Activated naive CD8-positive, alpha-beta T cell treated with anti-CD3 and anti-CD28 coated beads, Interleukin-2, amount 50 U/mL, for 24 hours (primary cell): ENCODE measurements around the gene POP5.

ENCODE experiments used
- ATAC-seq: fragments of 150-1000 bp; cut with Tn5 transposase; one replicate; pipeline ENCODE4 v1.10.0; 2021
- DNase-seq: peaks from one replicate; pipeline ENCODE4 v3.0.0; 2021
- H3K27ac Mint-ChIP-seq: one replicate; pipeline ENCODE4 v1.8.0; 2021; ENCODE audit warnings: mild to moderate bottlenecking, mixed read lengths
- H3K27me3 Mint-ChIP-seq: one replicate; pipeline ENCODE4 v1.8.0; 2021; ENCODE audit warnings: mixed read lengths
- H3K36me3 Mint-ChIP-seq: one replicate; pipeline ENCODE4 v1.8.0; 2021; ENCODE audit warnings: low read depth, mixed read lengths
- H3K4me1 Mint-ChIP-seq: one replicate; pipeline ENCODE4 v1.8.0; 2021; ENCODE audit warnings: mixed read lengths
- H3K4me3 Mint-ChIP-seq: one replicate; pipeline ENCODE4 v1.8.0; 2021; ENCODE audit warnings: mild to moderate bottlenecking, moderate library complexity, mixed read lengths
- H3K9me3 Mint-ChIP-seq: one replicate; pipeline ENCODE4 v1.8.0; 2021; ENCODE audit warnings: mixed read lengths

The POP5 gene

DNA sequence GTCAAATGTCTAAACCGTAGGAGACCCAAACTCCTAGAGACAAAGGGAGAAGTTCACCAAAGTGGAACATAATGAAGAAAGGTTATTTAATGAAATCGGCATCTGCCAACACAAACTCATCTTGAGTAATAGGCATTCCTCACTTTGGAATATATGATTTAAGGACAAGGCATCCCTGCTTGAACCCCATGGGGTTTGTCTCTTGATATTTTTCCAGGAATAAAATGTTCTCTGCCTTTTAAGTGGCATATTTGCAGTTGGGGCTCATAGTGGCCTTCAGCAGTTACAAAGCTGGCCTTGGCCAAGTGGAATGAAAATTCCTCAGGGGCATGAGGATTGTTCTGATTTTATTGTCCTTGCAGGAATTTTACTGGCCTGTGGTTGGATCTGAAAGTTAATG lies 7.1 kb downstream of the POP5 start:
- ATAC-seq (no peak), DNase-seq (no peak)
- Mint-ChIP-seq H3K4me1 (peaks cover 2% of the 10 kb centered on the region), H3K4me3 (no peak overlapping the region), H3K27me3 (no peaks in the 10 kb centered on the region), H3K36me3 (peaks cover 64% of the 10 kb centered on the region), H3K27ac (peak overlapping the region; percentile 52), H3K9me3 (no peaks in the 10 kb centered on the region)

DNA sequence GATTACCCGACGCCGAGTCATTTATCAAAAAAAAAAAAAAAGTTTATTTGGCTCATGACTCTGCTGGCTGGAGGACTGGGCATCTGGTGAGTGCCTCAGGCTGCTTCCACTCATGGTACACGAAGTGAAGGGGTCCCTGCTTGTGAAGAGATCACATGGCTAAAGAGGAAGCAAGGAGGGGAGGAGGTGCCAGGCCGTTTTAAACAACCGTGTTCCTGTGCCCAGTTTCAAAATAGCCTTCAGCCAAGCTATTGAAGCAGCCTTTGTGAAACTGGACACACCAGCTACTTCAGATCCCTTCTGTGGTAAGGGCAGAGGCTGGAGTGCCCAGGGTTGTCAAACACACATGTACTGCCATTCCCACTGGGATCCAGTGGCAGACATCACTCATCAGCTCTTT lies 7.6 kb downstream of the POP5 start:
- H3K36me3 Mint-ChIP-seq: peaks cover 65% of the 10 kb centered on the region
- no peaks in the 10 kb centered on the region for H3K9me3 Mint-ChIP-seq
- DNase-seq (no peak), ATAC-seq (no peak)
- H3K27me3 Mint-ChIP-seq: no peaks in the 10 kb centered on the region
- H3K4me3 Mint-ChIP-seq: no peak overlapping the region
- H3K4me1 Mint-ChIP-seq: no peaks in the 10 kb centered on the region
- peak overlapping the region; percentile 52 for H3K27ac Mint-ChIP-seq

DNA sequence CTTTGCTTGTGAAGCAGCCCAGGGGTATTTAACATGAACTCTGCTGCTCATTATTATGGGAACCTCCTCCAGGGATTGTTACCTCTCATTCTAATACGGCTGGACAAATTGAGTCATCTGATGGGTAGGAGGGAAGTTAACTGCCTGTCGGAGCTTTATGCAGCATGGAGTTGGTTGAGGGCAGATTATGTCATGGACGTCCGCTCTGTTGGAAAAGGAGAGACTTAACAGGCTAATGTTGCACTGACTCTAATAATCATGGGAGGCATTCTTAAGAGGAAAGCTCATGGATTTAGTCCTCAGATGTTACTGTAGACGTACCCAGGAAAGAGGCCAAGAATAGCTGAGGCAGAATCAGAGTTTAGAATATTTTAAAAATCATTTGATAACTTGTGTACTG lies 9.9 kb downstream of the POP5 start:
- Mint-ChIP-seq H3K36me3 (peaks cover 60% of the 10 kb centered on the region), H3K27me3 (no peaks in the 10 kb centered on the region), H3K4me1 (no peaks in the 10 kb centered on the region), H3K9me3 (no peaks in the 10 kb centered on the region), H3K27ac (no peak overlapping the region), H3K4me3 (no peak overlapping the region)
- DNase-seq (no peak), ATAC-seq (no peak)

DNA sequence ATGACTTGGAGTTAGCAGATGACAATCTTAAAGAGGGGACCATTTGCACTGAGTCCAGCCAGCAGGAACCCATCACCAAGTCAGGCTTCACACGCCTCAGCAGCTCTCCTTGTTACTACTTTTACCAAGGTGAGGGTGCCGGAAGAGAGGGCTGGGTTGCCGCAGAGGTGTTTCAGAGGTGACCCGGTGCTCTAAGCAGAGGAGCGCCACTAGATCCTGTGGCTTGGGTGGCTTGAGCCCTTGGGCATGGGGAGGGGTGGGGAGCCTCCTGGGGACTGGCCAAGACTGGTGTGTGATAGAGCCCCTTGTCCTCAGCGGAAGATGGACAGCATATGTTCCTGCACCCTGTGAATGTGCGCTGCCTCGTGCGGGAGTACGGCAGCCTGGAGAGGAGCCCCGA lies 17.7 kb downstream of the POP5 start:
- no peak overlapping the region for H3K4me3 Mint-ChIP-seq
- DNase-seq (no peak), ATAC-seq (no peak)
- no peaks in the 10 kb centered on the region for H3K9me3 Mint-ChIP-seq
- no peak overlapping the region for H3K27ac Mint-ChIP-seq
- H3K36me3 Mint-ChIP-seq: peaks cover 52% of the 10 kb centered on the region
- no peaks in the 10 kb centered on the region for H3K27me3 Mint-ChIP-seq
- no peaks in the 10 kb centered on the region for H3K4me1 Mint-ChIP-seq

DNA sequence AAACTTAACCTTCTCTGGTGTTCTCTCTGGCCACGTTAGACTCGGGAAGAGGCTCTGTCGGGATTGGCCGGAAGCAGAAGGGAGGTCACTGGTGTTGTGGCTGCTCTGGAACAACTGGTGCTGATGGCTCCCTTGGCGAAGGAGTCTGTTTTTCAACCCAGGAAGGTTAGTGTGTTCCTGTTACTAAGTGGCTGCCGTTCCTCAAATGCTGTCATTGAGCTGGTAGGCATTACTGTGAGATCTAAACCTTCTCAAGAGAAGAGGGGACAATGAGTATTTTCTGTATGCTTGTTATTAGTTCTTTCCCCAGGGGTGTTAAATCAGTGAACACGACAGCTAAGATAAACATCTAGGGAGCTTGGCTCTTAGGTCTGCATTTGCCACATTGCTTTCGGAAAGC lies 18.3 kb downstream of the POP5 start:
- DNase-seq (no peak), ATAC-seq (no peak)
- no peaks in the 10 kb centered on the region for H3K4me1 Mint-ChIP-seq
- H3K27ac Mint-ChIP-seq: no peak overlapping the region
- no peaks in the 10 kb centered on the region for H3K27me3 Mint-ChIP-seq
- H3K9me3 Mint-ChIP-seq: no peaks in the 10 kb centered on the region
- peaks cover 54% of the 10 kb centered on the region for H3K36me3 Mint-ChIP-seq
- no peak overlapping the region for H3K4me3 Mint-ChIP-seq

DNA sequence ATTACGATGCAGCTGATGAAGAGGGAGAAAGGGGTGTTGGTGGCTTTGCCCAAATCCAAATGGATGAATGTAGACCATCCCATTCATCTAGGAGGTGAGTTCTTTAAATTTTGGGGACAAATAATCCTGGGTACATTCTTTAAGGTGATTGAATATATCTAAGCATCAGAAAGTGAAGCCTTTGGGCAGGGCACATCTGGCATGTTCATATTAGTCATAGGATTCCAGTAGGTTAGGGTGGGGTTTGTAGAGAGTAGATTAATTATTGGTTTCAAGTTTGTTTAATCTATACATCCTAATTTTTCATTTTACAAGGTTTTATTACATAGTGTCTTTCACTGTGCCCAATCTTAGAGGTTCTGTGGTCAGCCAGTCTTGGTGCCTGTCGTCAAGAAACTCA lies 23.6 kb downstream of the POP5 start:
- no peak for DNase-seq
- H3K27me3 Mint-ChIP-seq: no peaks in the 10 kb centered on the region
- peak overlapping the region; percentile 11 for H3K27ac Mint-ChIP-seq
- peaks cover 2% of the 10 kb centered on the region for H3K4me1 Mint-ChIP-seq
- H3K36me3 Mint-ChIP-seq: peaks cover 42% of the 10 kb centered on the region
- H3K4me3 Mint-ChIP-seq: no peak overlapping the region
- ATAC-seq: no peak
- H3K9me3 Mint-ChIP-seq: no peaks in the 10 kb centered on the region

DNA sequence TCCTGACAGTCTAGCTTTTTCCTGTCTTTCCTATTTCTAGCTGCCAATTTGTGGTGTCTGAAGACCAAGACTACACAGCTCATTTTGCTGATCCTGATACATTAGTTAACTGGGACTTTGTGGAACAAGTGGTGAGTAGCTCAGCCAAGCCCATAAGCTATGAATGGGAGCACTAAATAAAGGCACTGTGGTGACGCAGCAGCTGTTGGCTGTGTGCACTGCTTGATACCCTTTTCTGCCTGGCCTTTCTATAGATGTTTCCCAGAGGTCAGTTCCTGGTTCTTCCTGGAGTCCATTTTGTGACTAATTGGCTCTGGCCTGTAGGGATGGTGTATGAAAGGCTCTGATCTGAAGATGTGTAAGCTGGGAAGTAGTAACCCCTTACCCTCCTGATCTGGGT lies 26.5 kb downstream of the POP5 start:
- Mint-ChIP-seq H3K4me3 (no peak overlapping the region), H3K36me3 (peaks cover 31% of the 10 kb centered on the region), H3K27ac (no peak overlapping the region), H3K27me3 (no peaks in the 10 kb centered on the region), H3K9me3 (no peaks in the 10 kb centered on the region), H3K4me1 (peaks cover 5% of the 10 kb centered on the region)
- ATAC-seq: no peak
- no peak for DNase-seq

DNA sequence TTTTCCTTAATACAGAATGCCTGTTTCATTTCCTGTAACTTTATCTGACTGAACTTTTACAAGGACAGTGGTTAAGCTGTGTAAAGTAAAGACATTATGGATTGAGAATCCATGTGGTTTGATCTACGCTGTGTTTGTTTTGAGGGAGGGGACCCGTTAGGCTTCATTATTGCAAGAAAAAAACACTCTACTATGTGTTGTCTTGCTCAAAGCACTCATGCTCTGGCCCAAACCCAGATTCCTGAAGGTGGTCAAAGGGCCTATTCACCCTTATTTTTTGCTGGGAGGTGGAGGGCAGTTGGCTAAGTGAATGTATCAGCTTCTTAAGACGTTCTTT lies 35.2 kb downstream of the POP5 start:
- H3K27ac Mint-ChIP-seq: no peak overlapping the region
- DNase-seq: no peak
- no peaks in the 10 kb centered on the region for H3K27me3 Mint-ChIP-seq
- H3K4me1 Mint-ChIP-seq: peaks cover 12% of the 10 kb centered on the region
- no peak overlapping the region for H3K4me3 Mint-ChIP-seq
- peaks cover 18% of the 10 kb centered on the region for H3K36me3 Mint-ChIP-seq
- no peaks in the 10 kb centered on the region for H3K9me3 Mint-ChIP-seq
- no peak for ATAC-seq

DNA sequence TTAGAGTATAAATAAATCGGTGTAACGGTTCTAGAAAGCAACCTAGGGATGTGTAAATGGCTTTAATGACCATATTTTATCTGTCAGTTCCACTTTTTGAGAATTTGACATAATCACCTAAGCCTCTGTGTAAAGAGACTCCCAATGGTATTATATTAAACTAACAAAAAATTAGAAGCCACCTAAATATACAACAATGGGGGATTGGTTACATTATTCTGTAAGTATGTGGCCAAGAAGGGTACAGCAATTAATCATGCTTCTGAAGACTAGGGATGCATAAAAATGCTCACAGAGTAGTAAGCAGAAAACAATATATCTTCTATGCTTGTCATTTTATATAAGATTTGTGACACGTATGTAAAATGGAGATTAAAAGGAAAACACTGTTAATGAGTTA lies 36.5 kb downstream of the POP5 start:
- Mint-ChIP-seq H3K27me3 (no peaks in the 10 kb centered on the region), H3K4me3 (no peak overlapping the region), H3K9me3 (no peaks in the 10 kb centered on the region), H3K4me1 (peaks cover 23% of the 10 kb centered on the region), H3K27ac (no peak overlapping the region), H3K36me3 (peaks cover 24% of the 10 kb centered on the region)
- DNase-seq: no peak
- no peak for ATAC-seq

DNA sequence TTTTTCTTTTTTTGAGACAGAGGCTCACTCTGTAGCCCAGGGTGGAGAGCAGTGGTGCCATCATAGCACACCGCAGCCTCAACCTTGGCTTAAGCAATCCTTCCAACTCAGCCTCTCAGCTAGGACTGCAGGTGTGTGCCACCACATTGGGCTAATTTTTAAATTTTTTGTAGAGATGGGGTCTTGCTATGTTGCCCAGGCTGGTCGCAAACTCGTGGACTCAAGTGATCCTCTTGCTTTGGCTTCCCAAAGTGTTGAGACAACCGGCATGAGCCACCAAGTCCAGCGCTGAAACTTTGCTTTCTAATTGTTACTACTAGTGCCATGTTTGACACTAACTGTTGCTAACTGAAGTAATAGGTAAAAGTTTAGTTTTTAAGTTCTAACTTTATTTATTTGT lies 39.0 kb downstream of the POP5 start:
- no peaks in the 10 kb centered on the region for H3K9me3 Mint-ChIP-seq
- peaks cover 48% of the 10 kb centered on the region for H3K4me1 Mint-ChIP-seq
- no peak overlapping the region for H3K4me3 Mint-ChIP-seq
- DNase-seq (no peak), ATAC-seq (no peak)
- H3K27me3 Mint-ChIP-seq: no peaks in the 10 kb centered on the region
- H3K27ac Mint-ChIP-seq: no peak overlapping the region
- peaks cover 39% of the 10 kb centered on the region for H3K36me3 Mint-ChIP-seq

DNA sequence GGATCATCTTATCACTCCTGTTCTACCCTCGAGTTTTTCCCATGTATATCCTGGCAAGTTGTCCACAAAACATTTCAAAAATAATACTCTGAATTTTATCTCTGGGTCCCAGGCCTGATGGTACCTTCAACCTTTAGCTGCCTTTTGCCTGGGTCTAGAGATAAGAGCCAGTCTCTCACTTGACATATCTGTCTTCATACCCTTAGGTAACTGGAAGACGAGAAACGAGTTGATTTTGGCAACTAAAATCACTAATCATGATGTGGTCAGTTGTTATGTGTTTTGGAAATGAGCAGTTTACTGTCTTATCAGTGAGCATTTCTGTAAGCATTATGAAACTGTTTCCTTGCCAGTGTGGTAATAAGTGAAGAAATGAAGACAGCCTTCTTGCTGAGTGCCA lies 40.8 kb downstream of the POP5 start:
- Mint-ChIP-seq H3K27me3 (no peaks in the 10 kb centered on the region), H3K36me3 (peaks cover 40% of the 10 kb centered on the region), H3K27ac (peak overlapping the region; percentile 12), H3K9me3 (no peaks in the 10 kb centered on the region), H3K4me1 (peaks cover 65% of the 10 kb centered on the region), H3K4me3 (no peak overlapping the region)
- ATAC-seq (no peak), DNase-seq (no peak)

DNA sequence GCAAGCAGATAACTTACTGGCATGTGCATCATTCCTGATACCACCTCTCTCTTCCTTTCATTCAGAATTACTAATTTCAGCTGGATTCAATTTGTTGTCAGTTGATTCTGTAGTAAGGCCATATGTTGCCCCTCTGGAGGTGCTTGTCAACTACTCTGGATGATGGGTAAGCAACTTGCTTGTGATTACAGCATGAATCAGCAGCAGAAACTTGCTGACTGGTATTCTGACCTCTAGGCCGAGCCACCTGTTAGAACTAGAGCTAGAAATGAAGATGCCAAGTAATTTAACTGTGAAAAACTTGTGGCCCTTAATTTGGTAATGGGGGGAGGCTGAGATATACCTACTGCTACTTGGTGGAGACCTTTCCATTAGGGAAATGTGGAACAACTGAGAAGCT lies 41.9 kb downstream of the POP5 start:
- H3K27ac Mint-ChIP-seq: peak overlapping the region; percentile 87
- no peaks in the 10 kb centered on the region for H3K9me3 Mint-ChIP-seq
- H3K4me3 Mint-ChIP-seq: peak overlapping the region; percentile 24
- peaks cover 63% of the 10 kb centered on the region for H3K4me1 Mint-ChIP-seq
- H3K36me3 Mint-ChIP-seq: peaks cover 45% of the 10 kb centered on the region
- DNase-seq (no peak), ATAC-seq (no peak)
- no peaks in the 10 kb centered on the region for H3K27me3 Mint-ChIP-seq

DNA sequence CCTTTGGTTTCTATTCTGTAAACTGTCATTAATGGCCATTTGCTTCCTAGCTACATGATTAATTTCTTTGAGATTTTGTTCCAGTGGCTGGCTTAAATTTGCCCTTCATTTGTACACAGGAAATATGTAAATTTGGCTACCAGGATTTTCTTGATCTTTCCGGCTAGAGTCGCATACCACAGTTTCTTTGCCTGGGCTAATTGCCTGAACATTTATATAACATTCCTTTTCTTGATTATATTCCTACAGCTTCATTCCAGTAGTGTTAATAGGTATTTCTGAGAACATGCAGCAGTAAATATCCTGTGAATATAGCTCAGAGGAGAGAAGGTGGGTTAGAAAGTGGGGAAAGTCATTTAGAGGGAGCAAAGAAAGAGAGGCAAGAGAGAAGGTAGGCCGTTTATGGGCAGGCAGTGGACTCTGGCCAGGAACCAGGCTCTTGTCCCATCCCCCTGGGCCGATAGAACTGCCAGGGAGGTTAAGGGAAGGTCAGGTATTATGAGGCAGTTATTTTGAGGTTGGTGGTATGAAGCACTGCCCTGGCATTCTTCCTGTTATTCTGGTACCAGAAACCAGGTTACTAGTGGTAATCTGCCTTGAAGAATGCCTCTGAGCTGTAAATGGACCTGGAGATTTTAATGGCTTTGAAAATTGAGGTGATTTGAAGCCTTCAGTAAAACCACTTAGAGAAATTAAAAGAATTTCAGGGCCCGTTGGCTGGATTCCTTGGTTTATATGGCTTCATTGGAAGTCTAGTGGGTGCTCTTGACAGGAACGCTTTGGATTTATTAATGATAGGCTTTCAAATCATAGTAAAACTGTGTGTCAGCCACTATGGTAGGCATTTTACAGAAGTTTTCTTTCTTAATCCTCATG lies 42.7 kb downstream of the POP5 start:
- no peak for ATAC-seq
- Mint-ChIP-seq H3K9me3 (no peaks in the 10 kb centered on the region), H3K4me1 (peaks cover 63% of the 10 kb centered on the region), H3K36me3 (peaks cover 45% of the 10 kb centered on the region), H3K4me3 (peak overlapping the region; percentile 92), H3K27me3 (no peaks in the 10 kb centered on the region), H3K27ac (peak overlapping the region; percentile 87)
- no peak for DNase-seq

DNA sequence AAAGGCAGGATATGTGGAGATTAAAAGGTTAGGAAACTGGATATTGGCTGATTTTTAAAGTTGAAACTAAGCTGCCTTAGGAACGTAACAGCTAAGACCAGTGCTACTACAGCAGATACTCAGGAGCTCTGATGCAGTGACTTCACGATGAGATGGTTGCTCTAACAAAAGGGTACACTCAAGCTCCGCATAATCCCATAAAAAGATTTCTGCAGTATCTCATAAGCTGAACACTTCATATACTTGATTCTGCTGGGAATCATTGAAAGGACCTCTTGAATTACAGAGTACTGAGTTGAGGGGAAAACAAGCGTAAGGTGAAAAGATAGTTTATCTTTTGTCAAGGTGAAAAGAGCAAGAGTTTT lies 43.4 kb downstream of the POP5 start:
- H3K9me3 Mint-ChIP-seq: no peaks in the 10 kb centered on the region
- H3K36me3 Mint-ChIP-seq: peaks cover 44% of the 10 kb centered on the region
- no peaks in the 10 kb centered on the region for H3K27me3 Mint-ChIP-seq
- peak overlapping the region; percentile 92 for H3K4me3 Mint-ChIP-seq
- peaks cover 62% of the 10 kb centered on the region for H3K4me1 Mint-ChIP-seq
- H3K27ac Mint-ChIP-seq: peak overlapping the region; percentile 87
- DNase-seq: no peak
- ATAC-seq: no peak

DNA sequence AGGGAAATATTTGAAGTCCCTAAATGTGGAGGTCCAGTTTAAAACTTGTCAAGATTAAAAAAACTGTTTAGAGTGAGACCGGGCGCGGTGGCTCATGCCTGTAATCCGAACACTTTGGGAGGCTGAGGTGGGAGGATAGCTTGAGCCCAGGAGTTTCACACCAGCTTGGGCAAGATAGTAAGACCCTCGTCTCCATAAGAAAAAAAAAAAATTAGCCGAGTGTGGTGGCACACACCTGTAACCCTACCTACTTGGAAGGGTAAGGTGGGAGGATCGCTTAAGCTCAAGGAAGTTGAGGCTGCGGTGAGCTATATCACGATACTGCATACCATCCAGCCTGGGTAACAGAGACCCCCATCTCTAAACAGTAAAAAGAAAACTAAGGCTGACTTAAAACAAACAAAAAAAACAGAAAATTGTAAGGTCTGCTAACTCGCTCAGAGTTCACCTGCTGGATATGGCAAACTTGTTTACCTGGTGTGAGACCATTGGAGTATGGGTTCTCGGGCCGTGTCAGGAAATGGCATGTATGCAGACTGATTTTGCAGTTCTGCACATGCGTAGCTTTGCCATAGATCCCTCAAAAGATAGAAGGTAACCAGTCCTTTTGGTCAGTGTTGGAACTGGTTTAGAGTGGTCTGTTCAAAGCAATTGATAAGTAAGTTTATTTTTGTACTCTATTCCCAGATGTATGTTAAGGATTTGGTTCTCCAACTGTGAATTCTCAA lies 45.0 kb downstream of the POP5 start:
- Mint-ChIP-seq H3K36me3 (peaks cover 42% of the 10 kb centered on the region), H3K4me1 (peaks cover 57% of the 10 kb centered on the region), H3K4me3 (peak overlapping the region; percentile 92), H3K27ac (peak overlapping the region; percentile 91), H3K9me3 (no peaks in the 10 kb centered on the region), H3K27me3 (no peaks in the 10 kb centered on the region)
- peak; percentile 23 for DNase-seq
- no peak for ATAC-seq
